Neural cell (in vitro differentiated cells): ENCODE data around the gene SHC2. TPM values are rescaled to one million over a fixed set of nuclear protein-coding genes. Genes with fewer than 3 reads are reported as not detected.

Source experiments
- H2AFZ ChIP-seq: fragments of 200-600, 300-800 bp; sonication (generic), shearing (Covaris generic); 2 replicates; pipeline ENCODE4 v1.6.0; 2014; ENCODE audit warnings: low read depth, mild to moderate bottlenecking, antibody characterized with exemption, low read length, moderate library complexity
- H3F3A ChIP-seq: fragments of 200-600 bp; shearing (Covaris generic); 2 replicates; pipeline ENCODE4 v1.6.1; 2016; ENCODE audit warnings: mild to moderate bottlenecking, moderate library complexity, mixed read lengths, antibody characterized with exemption, low read length; ENCODE audit not compliant: insufficient read depth, poor library complexity, severe bottlenecking
- H3K27ac ChIP-seq: fragments of 200-600, 300-800 bp; sonication (generic), shearing (Covaris generic); 2 replicates; pipeline ENCODE4 v1.5.1; 2014; ENCODE audit warnings: mild to moderate bottlenecking, low read length, moderate library complexity
- H3K27me3 ChIP-seq: fragments of 300-800, 200-600 bp; sonication (generic), shearing (Covaris generic); 2 replicates; pipeline ENCODE4 v1.6.0; 2014; ENCODE audit warnings: mild to moderate bottlenecking, low read depth, low read length, moderate library complexity; ENCODE audit not compliant: insufficient read depth
- H3K36me3 ChIP-seq: fragments of 300-800, 200-600 bp; sonication (generic), shearing (Covaris generic); 2 replicates; pipeline ENCODE4 v1.5.1; 2014; ENCODE audit warnings: mild to moderate bottlenecking, antibody characterized with exemption, low read length, moderate library complexity; ENCODE audit not compliant: insufficient read depth
- H3K4me2 ChIP-seq: fragments of 300-800, 200-600 bp; sonication (generic), shearing (Covaris generic); 2 replicates; pipeline ENCODE4 v1.6.0; 2014; ENCODE audit warnings: mild to moderate bottlenecking, low read length
- H3K4me3 ChIP-seq: fragments of 300-800, 200-600 bp; sonication (generic), shearing (Covaris generic); 2 replicates; pipeline ENCODE4 v1.5.1; 2014; ENCODE audit warnings: mild to moderate bottlenecking, low read length, moderate library complexity
- H3K79me2 ChIP-seq: fragments of 200-600 bp; shearing (Covaris generic); replicated peaks from 2 replicates; pipeline ENCODE4 v1.6.0; 2014; ENCODE audit warnings: mild to moderate bottlenecking, low read length, moderate library complexity; ENCODE audit not compliant: insufficient read depth
- H3K9ac ChIP-seq: fragments of 300-800, 200-600 bp; sonication (generic), shearing (Covaris generic); 2 replicates; pipeline ENCODE4 v1.6.1; 2016; ENCODE audit warnings: mild to moderate bottlenecking, low read length, mixed read lengths
- H3K9me2 ChIP-seq: fragments of 200-600 bp; shearing (Covaris generic); 2 replicates; pipeline ENCODE4 v1.6.1; 2016; ENCODE audit warnings: mild to moderate bottlenecking, low read length, mixed read lengths; ENCODE audit not compliant: insufficient read depth
- H3K9me3 ChIP-seq: fragments of 200-600, 300-800 bp; sonication (generic), shearing (Covaris generic); 2 replicates; pipeline ENCODE4 v1.6.1; 2016; ENCODE audit warnings: mild to moderate bottlenecking, mixed run types, low read length, moderate library complexity, mixed read lengths
- H4K20me1 ChIP-seq: fragments of 200-600 bp; shearing (Covaris generic); 2 replicates; pipeline ENCODE4 v1.6.1; 2016; ENCODE audit warnings: mild to moderate bottlenecking, mixed run types; ENCODE audit not compliant: insufficient read depth
- CTCF ChIP-seq: fragments of 450-650 bp; IDR thresholded peaks from 2 replicates; pipeline ENCODE4 v1.5.1; 2014; ENCODE audit warnings: antibody characterized with exemption, mild to moderate bottlenecking, moderate library complexity; ENCODE audit not compliant: poor library complexity, severe bottlenecking
- EP300 ChIP-seq: fragments of 450-650 bp; conservative IDR thresholded peaks from 2 replicates; pipeline ENCODE4 v1.6.1; 2014; ENCODE audit warnings: antibody characterized with exemption, mild to moderate bottlenecking, moderate library complexity; ENCODE audit not compliant: poor library complexity, severe bottlenecking
- EZH2 ChIP-seq: fragments of 200-600, 300-800 bp; shearing (Covaris generic), sonication (generic); IDR thresholded peaks from 2 replicates; pipeline ENCODE4 v1.6.1; 2014; ENCODE audit warnings: antibody characterized with exemption, low read length, borderline replicate concordance, mild to moderate bottlenecking; ENCODE audit not compliant: insufficient read depth, poor library complexity, severe bottlenecking
- MXI1 ChIP-seq: fragments of 450-650 bp; conservative IDR thresholded peaks from 2 replicates; pipeline ENCODE4 v1.6.1; 2014; ENCODE audit warnings: antibody characterized with exemption, mild to moderate bottlenecking; ENCODE audit not compliant: poor library complexity, severe bottlenecking
- POLR2AphosphoS5 ChIP-seq: IDR thresholded peaks from 2 replicates; pipeline ENCODE4 v1.6.1; 2012
- RAD21 ChIP-seq: fragments of 450-650 bp; conservative IDR thresholded peaks from 2 replicates; pipeline ENCODE4 v1.6.1; 2014; ENCODE audit warnings: antibody characterized with exemption, mild to moderate bottlenecking, moderate library complexity
- SMC3 ChIP-seq: fragments of 450-650 bp; conservative IDR thresholded peaks from 2 replicates; pipeline ENCODE4 v1.6.1; 2014; ENCODE audit warnings: antibody characterized with exemption, mild to moderate bottlenecking, moderate library complexity; ENCODE audit not compliant: poor library complexity
- TAF1 ChIP-seq: IDR thresholded peaks from 2 replicates; pipeline ENCODE4 v1.6.1; 2012; ENCODE audit warnings: low read depth
- polyA plus RNA-seq: library from polyadenylated mRNA; depleted of rRNA; stranded (reverse); fragments of >200 nt; gene quantifications from 2 replicates; pipeline ENCODE4 v1.2.3, GENCODE V29; 2014
- TF ChIP-seq, protein P1 (sequence below): IDR thresholded peaks from 2 replicates; pipeline ENCODE4 v1.6.1; 2012; ENCODE audit warnings: borderline replicate concordance

Gene SHC2
- polyA plus RNA-seq, 1 donor from 2014 or later, result 75.8 TPM

DNA sequence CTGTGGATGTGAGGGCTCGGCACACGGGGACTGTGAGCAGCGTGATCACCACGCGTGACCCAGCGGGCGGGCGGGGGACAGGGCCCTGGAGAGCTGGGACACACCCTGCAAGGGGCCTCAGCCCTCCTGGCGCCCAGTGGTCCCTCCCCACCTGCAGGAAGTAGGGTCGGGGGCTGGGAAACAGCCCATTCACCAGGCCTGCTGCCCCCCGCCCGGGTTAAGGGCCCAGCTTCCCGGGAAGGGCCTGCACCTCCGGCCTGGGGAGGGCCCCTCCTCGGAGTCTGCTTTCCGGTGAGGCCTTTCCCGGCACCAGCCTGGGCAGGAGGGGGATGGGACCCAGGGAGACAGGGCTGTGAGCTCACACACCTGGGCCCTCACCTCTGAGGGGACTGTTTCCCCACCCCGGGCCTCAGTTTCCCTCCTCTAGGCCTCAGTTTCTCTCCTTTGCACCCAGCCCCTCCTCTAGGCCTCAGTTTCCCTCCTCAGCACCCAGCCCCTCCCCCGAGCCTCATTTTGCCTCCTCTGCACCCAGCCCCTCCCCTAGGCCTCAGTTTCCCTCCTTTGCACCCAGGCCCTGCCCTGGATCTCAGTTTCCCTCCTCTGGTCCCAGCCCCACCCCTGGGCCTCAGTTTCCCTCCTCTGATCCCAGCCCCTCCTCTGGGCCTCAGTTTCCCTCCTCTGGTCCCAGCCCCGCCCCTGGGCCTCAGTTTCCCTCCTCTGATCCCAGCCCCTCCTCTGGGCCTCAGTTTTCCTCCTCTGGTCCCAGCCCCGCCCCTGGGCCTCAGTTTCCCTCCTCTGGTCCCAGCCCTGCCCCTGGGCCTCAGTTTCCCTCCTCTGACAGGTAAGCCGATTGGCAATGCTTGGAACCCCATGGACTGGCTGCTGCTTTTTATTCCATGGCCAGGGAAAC is 33.6 kb upstream of the SHC2 start:
- no peak overlapping the region for H2AFZ ChIP-seq
- no peak overlapping the region for H3K9ac ChIP-seq
- H3K36me3 ChIP-seq, result no peaks in the 10 kb centered on the region
- H3K9me3 ChIP-seq, result no peaks in the 10 kb centered on the region
- H3K27me3 ChIP-seq, result peaks cover 32% of the 10 kb centered on the region
- H3K9me2 ChIP-seq, result no peaks in the 10 kb centered on the region
- no peaks in the 10 kb centered on the region for H3K79me2 ChIP-seq
- H3K4me2 ChIP-seq, result no peak overlapping the region
- TF ChIP-seq MXI1 (no peak), RAD21 (no peak), TAF1 (no peak), CTCF (no peak), EZH2 (no peak), SMC3 (no peak), EP300 (no peak), POLR2AphosphoS5 (no peak)
- TF ChIP-seq, protein P1, sequence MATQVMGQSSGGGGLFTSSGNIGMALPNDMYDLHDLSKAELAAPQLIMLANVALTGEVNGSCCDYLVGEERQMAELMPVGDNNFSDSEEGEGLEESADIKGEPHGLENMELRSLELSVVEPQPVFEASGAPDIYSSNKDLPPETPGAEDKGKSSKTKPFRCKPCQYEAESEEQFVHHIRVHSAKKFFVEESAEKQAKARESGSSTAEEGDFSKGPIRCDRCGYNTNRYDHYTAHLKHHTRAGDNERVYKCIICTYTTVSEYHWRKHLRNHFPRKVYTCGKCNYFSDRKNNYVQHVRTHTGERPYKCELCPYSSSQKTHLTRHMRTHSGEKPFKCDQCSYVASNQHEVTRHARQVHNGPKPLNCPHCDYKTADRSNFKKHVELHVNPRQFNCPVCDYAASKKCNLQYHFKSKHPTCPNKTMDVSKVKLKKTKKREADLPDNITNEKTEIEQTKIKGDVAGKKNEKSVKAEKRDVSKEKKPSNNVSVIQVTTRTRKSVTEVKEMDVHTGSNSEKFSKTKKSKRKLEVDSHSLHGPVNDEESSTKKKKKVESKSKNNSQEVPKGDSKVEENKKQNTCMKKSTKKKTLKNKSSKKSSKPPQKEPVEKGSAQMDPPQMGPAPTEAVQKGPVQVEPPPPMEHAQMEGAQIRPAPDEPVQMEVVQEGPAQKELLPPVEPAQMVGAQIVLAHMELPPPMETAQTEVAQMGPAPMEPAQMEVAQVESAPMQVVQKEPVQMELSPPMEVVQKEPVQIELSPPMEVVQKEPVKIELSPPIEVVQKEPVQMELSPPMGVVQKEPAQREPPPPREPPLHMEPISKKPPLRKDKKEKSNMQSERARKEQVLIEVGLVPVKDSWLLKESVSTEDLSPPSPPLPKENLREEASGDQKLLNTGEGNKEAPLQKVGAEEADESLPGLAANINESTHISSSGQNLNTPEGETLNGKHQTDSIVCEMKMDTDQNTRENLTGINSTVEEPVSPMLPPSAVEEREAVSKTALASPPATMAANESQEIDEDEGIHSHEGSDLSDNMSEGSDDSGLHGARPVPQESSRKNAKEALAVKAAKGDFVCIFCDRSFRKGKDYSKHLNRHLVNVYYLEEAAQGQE, result no peak
- no peak overlapping the region for H3K27ac ChIP-seq
- no peaks in the 10 kb centered on the region for H3F3A ChIP-seq
- H3K4me3 ChIP-seq, result no peak overlapping the region
- H4K20me1 ChIP-seq, result no peaks in the 10 kb centered on the region

DNA sequence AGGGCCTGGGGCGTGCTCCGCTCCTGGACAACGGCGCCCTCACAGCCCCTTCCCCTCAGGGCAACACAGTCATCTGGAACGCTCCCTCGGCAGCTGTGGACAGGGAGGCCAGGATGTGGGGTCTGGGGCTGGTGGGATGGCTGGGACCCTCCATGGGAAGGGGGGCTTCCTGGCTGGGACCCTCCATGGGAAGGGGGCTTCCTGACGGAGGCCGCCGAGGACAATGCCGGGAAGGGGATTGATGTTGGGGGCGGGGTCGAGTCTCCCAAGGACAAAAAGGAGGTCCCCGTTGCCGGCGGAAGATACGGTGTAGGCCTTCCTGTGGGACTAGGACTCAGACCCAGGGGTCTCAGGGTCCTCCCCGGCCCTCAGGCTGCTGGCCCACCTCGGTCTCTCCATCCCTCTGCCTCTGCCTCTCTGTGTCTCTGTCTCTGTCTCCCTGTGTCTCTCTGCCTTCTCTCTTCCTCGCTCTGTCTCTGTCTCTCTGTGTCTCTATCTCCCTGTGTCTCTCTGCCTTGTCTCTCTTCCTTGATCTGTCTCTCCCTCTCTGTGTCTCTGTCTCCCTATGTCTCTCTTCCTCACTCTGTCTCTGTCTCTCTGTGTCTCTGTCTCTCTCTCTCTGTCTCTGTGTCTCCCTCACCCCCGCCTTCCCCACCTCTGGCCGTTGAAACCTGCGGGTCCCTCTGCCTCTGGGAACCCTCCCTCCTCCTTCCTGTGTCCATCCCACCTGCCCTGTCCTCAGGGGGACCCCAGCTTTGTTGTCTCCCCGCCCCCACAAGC is 32.7 kb upstream of the SHC2 start:
- Histone ChIP-seq H3K4me2 (no peak overlapping the region), H3K79me2 (no peaks in the 10 kb centered on the region), H3K9me2 (no peaks in the 10 kb centered on the region), H3K4me3 (no peak overlapping the region), H3K27ac (no peak overlapping the region), H4K20me1 (no peaks in the 10 kb centered on the region), H3K9ac (no peak overlapping the region), H3F3A (no peaks in the 10 kb centered on the region), H3K27me3 (peaks cover 23% of the 10 kb centered on the region), H3K36me3 (no peaks in the 10 kb centered on the region), H2AFZ (no peak overlapping the region), H3K9me3 (no peaks in the 10 kb centered on the region)
- no peak for TF ChIP-seq SMC3
- no peak for TF ChIP-seq EZH2
- no peak for TF ChIP-seq EP300
- no peak for TF ChIP-seq CTCF
- no peak for TF ChIP-seq POLR2AphosphoS5
- TF ChIP-seq MXI1, result no peak
- TF ChIP-seq RAD21, result no peak
- no peak for TF ChIP-seq TAF1
- TF ChIP-seq, protein P1, result no peak
